Osteocyte (in vitro differentiated cells): Measurements from ENCODE around the gene TPRG1L. TPM values are rescaled to one million over a fixed set of nuclear protein-coding genes. Genes with fewer than 3 reads are reported as not detected.

Experiments used
- DNase-seq: peaks from one replicate; pipeline ENCODE4 v3.0.0; 2021; ENCODE audit warnings: mixed read lengths; ENCODE audit not compliant: unreplicated experiment; ENCODE audit errors: extremely low spot score
- H3K27ac Mint-ChIP-seq: one replicate; pipeline ENCODE4 v1.8.0; 2021; ENCODE audit warnings: mild to moderate bottlenecking, mixed read lengths; ENCODE audit not compliant: unreplicated experiment
- H3K27me3 Mint-ChIP-seq: one replicate; pipeline ENCODE4 v1.8.0; 2021; ENCODE audit warnings: mixed read lengths; ENCODE audit not compliant: unreplicated experiment
- H3K36me3 Mint-ChIP-seq: one replicate; pipeline ENCODE4 v1.8.0; 2021; ENCODE audit warnings: mixed read lengths; ENCODE audit not compliant: unreplicated experiment
- H3K4me1 Mint-ChIP-seq: one replicate; pipeline ENCODE4 v1.8.0; 2021; ENCODE audit warnings: mixed read lengths; ENCODE audit not compliant: unreplicated experiment
- H3K4me3 Mint-ChIP-seq: one replicate; pipeline ENCODE4 v1.8.0; 2021; ENCODE audit warnings: mild to moderate bottlenecking, moderate library complexity, mixed read lengths; ENCODE audit not compliant: unreplicated experiment
- H3K9me3 Mint-ChIP-seq: one replicate; pipeline ENCODE4 v1.8.0; 2021; ENCODE audit warnings: mixed read lengths; ENCODE audit not compliant: unreplicated experiment
- CTCF ChIP-seq: fragments of 200-600 bp; sonication (generic); IDR thresholded peaks from 2 replicates; pipeline ENCODE4 v1.5.0; 2021; ENCODE audit warnings: antibody characterized with exemption, mild to moderate bottlenecking, moderate library complexity
- total RNA-seq: library from RNA; stranded (reverse); gene quantifications from 2 replicates; pipeline ENCODE4 v1.2.1, GENCODE V29; 2021

The TPRG1L gene
- total RNA-seq, 1 donor from 2014 or later, result 49.1 TPM

DNA sequence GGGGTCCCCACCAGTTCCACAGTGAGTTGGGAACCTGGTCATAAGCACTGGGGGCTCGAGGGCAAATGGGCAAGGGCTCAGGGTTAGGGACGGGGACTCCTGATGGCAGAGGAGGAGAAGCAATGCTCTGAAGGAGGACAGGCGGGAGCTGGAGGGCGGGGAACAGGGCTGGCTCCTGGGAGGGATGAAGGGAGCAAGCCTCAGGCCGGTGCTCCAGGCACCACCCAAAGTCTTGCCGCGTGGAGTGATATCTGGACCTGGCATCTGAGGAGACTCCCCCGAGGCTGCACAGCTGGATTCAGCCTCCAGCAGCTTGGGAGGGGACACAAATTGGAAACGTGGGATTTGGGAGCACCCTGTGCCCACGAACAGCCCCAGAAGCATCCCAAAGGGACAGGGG, 24.5 kb upstream of the TPRG1L start:
- Mint-ChIP-seq H3K9me3 (no peaks in the 10 kb centered on the region), H3K36me3 (no peaks in the 10 kb centered on the region), H3K27me3 (no peaks in the 10 kb centered on the region)

GRCh38 chr1:3601743-3602142, 23.1 kb upstream of the TPRG1L start:
- no peak for TF ChIP-seq CTCF
- H3K4me3 Mint-ChIP-seq, result no peak overlapping the region
- no peak for DNase-seq
- H3K4me1 Mint-ChIP-seq, result peaks cover 3% of the 10 kb centered on the region
- no peak overlapping the region for H3K27ac Mint-ChIP-seq
- H3K27me3 Mint-ChIP-seq, result no peaks in the 10 kb centered on the region
- H3K9me3 Mint-ChIP-seq, result no peaks in the 10 kb centered on the region
- no peaks in the 10 kb centered on the region for H3K36me3 Mint-ChIP-seq

More for the DNA sequence above, 24.5 kb upstream of the TPRG1L start:
- H3K4me3 Mint-ChIP-seq, result no peak overlapping the region
- DNase-seq, result no peak
- peaks cover 3% of the 10 kb centered on the region for H3K4me1 Mint-ChIP-seq
- H3K27ac Mint-ChIP-seq, result no peak overlapping the region
- no peak for TF ChIP-seq CTCF

- Mint-ChIP-seq H3K9me3 (no peaks in the 10 kb centered on the region), H3K4me3 (no peak overlapping the region), H3K27ac (no peak overlapping the region), H3K27me3 (no peaks in the 10 kb centered on the region), H3K4me1 (peaks cover 3% of the 10 kb centered on the region), H3K36me3 (no peaks in the 10 kb centered on the region)
- no peak for DNase-seq
- no peak for TF ChIP-seq CTCF
Measured at GRCh38 chr1:3602375-3602774, 22.4 kb upstream of the TPRG1L start.

- Mint-ChIP-seq H3K36me3 (no peaks in the 10 kb centered on the region), H3K27me3 (no peaks in the 10 kb centered on the region), H3K27ac (no peak overlapping the region), H3K9me3 (no peaks in the 10 kb centered on the region), H3K4me1 (no peaks in the 10 kb centered on the region), H3K4me3 (no peak overlapping the region)
- no peak for TF ChIP-seq CTCF
- no peak for DNase-seq
Measured at GRCh38 chr1:3603156-3603555, 21.7 kb upstream of the TPRG1L start.

DNA sequence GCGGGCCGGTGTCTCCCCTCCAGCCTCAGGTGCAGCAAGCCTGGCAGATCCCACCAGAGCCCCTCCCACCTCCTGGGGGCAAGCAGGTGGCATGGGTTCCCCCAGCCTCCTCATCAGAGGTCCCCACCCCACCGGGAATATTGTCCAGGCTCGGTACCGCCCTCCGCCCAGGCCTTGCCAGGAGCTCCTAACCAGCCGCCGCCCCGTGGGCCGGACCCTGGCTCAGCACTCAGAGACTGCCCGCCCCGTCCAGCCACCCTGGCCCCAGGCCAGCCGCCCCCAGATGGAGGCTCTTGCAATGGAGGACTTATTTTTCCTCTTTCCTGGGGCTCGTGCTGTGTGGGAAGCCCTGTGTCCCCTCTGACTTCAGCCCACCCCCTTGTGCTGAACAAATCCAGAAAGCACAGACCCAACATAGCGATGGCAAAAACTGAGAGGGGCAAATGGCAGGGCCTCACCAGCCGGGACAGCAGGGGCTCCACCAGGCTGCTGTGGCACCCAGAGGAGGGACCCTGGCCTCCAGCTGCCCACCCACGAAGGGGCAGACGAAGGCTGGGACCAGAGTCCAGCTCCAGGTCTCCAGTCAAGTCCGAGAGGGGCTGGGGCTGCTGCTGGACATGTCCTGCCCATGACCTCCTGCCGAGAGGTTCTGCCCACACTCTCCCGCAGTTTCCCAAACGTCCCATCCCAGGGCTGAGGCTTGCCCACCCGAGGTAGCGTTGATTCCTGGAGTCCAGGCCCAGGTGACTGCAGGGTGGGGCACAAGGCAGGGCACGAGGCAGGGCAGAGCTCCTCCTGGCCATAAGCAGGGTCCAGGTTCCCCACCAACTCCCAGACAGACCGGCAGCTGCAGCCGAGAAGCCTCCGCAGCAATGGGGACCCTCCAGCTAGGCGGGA, 21.0 kb upstream of the TPRG1L start:
- Mint-ChIP-seq H3K27me3 (no peaks in the 10 kb centered on the region), H3K9me3 (no peaks in the 10 kb centered on the region), H3K27ac (no peak overlapping the region)

More for the DNA sequence above, 21.0 kb upstream of the TPRG1L start:
- no peak for TF ChIP-seq CTCF
- Mint-ChIP-seq H3K4me1 (peaks cover 2% of the 10 kb centered on the region), H3K4me3 (no peak overlapping the region), H3K36me3 (no peaks in the 10 kb centered on the region)
- DNase-seq, result no peak
